ENCODE measurements around the gene TAS1R1. TPM values are rescaled to one million over a fixed set of nuclear protein-coding genes. Genes with fewer than 3 reads are reported as not detected.

The TAS1R1 gene
- total and polyA plus RNA-seq, 9 of the 15 experiments (the other 6 are each of a cell fraction or from before 2014, with no cell fraction given) = 0.06 TPM; not detected in 8

DNA sequence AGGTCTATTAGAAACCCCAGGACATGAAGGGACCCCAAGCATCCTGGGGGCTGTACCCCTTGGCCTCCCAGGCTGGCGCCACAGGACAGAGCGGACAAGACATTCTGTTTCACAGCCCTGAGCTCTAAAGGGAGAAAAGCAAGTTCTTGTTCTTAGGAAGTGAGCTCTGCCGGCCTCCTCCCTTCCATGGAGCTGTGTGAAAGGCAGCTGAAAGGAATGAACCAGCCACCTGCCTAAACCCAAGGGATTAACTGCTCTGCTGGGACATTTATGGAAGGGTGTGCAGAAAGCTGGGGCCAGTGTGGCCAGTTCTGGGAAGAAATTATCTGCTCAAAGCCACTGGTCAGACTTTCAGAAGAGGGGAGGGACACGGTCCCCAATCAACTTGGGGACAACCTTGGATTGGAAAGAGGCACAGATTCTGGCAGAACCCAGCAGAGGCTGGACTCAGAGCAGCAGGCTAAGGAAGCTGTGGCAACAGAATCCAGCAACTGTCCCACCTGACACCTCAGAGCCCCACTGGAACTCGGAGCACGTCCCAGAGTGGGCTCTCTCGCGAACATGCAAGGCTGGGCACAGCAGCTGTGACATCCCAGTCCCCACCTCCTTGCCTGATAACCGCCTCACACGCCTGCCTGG lies 45.4 kb downstream of the TAS1R1 start (continued):
- TF ChIP-seq, protein P1, sequence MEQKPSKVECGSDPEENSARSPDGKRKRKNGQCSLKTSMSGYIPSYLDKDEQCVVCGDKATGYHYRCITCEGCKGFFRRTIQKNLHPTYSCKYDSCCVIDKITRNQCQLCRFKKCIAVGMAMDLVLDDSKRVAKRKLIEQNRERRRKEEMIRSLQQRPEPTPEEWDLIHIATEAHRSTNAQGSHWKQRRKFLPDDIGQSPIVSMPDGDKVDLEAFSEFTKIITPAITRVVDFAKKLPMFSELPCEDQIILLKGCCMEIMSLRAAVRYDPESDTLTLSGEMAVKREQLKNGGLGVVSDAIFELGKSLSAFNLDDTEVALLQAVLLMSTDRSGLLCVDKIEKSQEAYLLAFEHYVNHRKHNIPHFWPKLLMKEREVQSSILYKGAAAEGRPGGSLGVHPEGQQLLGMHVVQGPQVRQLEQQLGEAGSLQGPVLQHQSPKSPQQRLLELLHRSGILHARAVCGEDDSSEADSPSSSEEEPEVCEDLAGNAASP (IDR thresholded peaks at IDR 0.05) = no peak
- TF ChIP-seq KDM5B (IDR thresholded peaks at IDR 0.05; ENCODE audit: insufficient replicate concordance, low read depth, low read length) = peak; percentile 57
- TF ChIP-seq, protein P2, sequence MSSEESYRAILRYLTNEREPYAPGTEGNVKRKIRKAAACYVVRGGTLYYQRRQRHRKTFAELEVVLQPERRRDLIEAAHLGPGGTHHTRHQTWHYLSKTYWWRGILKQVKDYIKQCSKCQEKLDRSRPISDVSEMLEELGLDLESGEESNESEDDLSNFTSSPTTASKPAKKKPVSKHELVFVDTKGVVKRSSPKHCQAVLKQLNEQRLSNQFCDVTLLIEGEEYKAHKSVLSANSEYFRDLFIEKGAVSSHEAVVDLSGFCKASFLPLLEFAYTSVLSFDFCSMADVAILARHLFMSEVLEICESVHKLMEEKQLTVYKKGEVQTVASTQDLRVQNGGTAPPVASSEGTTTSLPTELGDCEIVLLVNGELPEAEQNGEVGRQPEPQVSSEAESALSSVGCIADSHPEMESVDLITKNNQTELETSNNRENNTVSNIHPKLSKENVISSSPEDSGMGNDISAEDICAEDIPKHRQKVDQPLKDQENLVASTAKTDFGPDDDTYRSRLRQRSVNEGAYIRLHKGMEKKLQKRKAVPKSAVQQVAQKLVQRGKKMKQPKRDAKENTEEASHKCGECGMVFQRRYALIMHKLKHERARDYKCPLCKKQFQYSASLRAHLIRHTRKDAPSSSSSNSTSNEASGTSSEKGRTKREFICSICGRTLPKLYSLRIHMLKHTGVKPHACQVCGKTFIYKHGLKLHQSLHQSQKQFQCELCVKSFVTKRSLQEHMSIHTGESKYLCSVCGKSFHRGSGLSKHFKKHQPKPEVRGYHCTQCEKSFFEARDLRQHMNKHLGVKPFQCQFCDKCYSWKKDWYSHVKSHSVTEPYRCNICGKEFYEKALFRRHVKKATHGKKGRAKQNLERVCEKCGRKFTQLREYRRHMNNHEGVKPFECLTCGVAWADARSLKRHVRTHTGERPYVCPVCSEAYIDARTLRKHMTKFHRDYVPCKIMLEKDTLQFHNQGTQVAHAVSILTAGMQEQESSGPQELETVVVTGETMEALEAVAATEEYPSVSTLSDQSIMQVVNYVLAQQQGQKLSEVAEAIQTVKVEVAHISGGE (CRISPR knock-in tag; IDR thresholded peaks at IDR 0.05) = peak in 1 of 3 experiments; percentile 62; a peak in 1 of 6 replicates
- TF ChIP-seq HDAC2 (IDR thresholded peaks at IDR 0.05) = no peak
- TF ChIP-seq RBFOX2 (IDR thresholded peaks at IDR 0.05; ENCODE audit: low read depth, low read length) = peak; percentile 42
- TF ChIP-seq, protein P3, sequence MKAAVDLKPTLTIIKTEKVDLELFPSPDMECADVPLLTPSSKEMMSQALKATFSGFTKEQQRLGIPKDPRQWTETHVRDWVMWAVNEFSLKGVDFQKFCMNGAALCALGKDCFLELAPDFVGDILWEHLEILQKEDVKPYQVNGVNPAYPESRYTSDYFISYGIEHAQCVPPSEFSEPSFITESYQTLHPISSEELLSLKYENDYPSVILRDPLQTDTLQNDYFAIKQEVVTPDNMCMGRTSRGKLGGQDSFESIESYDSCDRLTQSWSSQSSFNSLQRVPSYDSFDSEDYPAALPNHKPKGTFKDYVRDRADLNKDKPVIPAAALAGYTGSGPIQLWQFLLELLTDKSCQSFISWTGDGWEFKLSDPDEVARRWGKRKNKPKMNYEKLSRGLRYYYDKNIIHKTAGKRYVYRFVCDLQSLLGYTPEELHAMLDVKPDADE (conservative IDR thresholded peaks at IDR 0.05; ENCODE audit: control insufficient read depth, low read depth, low read length) = peak; percentile 23
- TF ChIP-seq, protein P4, sequence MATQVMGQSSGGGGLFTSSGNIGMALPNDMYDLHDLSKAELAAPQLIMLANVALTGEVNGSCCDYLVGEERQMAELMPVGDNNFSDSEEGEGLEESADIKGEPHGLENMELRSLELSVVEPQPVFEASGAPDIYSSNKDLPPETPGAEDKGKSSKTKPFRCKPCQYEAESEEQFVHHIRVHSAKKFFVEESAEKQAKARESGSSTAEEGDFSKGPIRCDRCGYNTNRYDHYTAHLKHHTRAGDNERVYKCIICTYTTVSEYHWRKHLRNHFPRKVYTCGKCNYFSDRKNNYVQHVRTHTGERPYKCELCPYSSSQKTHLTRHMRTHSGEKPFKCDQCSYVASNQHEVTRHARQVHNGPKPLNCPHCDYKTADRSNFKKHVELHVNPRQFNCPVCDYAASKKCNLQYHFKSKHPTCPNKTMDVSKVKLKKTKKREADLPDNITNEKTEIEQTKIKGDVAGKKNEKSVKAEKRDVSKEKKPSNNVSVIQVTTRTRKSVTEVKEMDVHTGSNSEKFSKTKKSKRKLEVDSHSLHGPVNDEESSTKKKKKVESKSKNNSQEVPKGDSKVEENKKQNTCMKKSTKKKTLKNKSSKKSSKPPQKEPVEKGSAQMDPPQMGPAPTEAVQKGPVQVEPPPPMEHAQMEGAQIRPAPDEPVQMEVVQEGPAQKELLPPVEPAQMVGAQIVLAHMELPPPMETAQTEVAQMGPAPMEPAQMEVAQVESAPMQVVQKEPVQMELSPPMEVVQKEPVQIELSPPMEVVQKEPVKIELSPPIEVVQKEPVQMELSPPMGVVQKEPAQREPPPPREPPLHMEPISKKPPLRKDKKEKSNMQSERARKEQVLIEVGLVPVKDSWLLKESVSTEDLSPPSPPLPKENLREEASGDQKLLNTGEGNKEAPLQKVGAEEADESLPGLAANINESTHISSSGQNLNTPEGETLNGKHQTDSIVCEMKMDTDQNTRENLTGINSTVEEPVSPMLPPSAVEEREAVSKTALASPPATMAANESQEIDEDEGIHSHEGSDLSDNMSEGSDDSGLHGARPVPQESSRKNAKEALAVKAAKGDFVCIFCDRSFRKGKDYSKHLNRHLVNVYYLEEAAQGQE (IDR thresholded peaks at IDR 0.05; ENCODE audit: borderline replicate concordance) = no peak
- TF ChIP-seq, protein P4 (CRISPR knock-in tag; IDR thresholded peaks at IDR 0.05; ENCODE audit: low read depth) = no peak
- no peak for TF ChIP-seq ATF7 (IDR thresholded peaks at IDR 0.05)
- no peak for TF ChIP-seq MEF2A (IDR thresholded peaks at IDR 0.05; ENCODE audit: control insufficient read depth, low read depth, low read length)
- peak; percentile 1 for TF ChIP-seq TAF1 (IDR thresholded peaks at IDR 0.05; ENCODE audit: control insufficient read depth, extremely low read depth, insufficient read depth, low read length, severe bottlenecking)
- no peak for TF ChIP-seq ZKSCAN3 (CRISPR knock-in tag; IDR thresholded peaks at IDR 0.05)
